Rectal smooth muscle tissue (tissue), 1 donor: ENCODE results near the gene FECH.

Experiments
- H3K27ac ChIP-seq: one replicate; pipeline ENCODE4 v1.7.0; 2013; ENCODE audit warnings: low read depth, low read length, inconsistent platforms
- H3K27me3 ChIP-seq: one replicate; pipeline ENCODE4 v1.7.0; 2013; ENCODE audit warnings: low read length; ENCODE audit not compliant: control insufficient read depth, insufficient read depth
- H3K36me3 ChIP-seq: one replicate; pipeline ENCODE4 v1.7.0; 2013; ENCODE audit warnings: low read length; ENCODE audit not compliant: control insufficient read depth, insufficient read depth
- H3K4me1 ChIP-seq: one replicate; pipeline ENCODE4 v1.7.0; 2013; ENCODE audit warnings: low read length; ENCODE audit not compliant: control insufficient read depth, insufficient read depth
- H3K4me3 ChIP-seq: one replicate; pipeline ENCODE4 v1.7.0; 2013; ENCODE audit warnings: low read length
- H3K9ac ChIP-seq: one replicate; pipeline ENCODE4 v1.7.0; 2013; ENCODE audit warnings: low read length

Gene FECH

GRCh38 chr18:57518533-57518932 lies 68.0 kb downstream of the FECH start:
- Histone ChIP-seq H3K27ac (no peak overlapping the region), H3K36me3 (no peaks in the 10 kb centered on the region), H3K4me1 (no peaks in the 10 kb centered on the region), H3K4me3 (no peak overlapping the region), H3K9ac (no peak overlapping the region), H3K27me3 (no peaks in the 10 kb centered on the region)

DNA sequence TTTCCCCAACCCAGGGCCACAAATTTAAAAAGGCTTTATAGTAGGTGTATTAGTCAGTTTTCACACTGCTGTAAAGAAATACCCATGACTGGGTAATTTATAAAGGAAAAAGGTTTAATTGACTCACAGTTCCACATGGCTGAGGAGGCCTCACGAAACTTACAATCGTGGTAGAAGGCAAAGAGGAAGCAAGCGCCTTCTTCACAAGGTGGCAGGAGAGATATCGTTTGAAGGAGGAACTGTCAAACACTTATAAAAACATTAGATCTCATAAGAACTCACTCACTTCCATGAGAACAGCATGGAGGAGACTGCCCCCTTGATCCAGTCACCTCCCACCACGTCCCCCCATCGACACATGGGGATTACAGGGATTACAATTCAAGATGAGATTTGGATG lies 70.4 kb downstream of the FECH start:
- Histone ChIP-seq H3K9ac (no peak overlapping the region), H3K36me3 (no peaks in the 10 kb centered on the region), H3K4me1 (no peaks in the 10 kb centered on the region), H3K27ac (no peak overlapping the region), H3K4me3 (no peak overlapping the region), H3K27me3 (no peaks in the 10 kb centered on the region)

DNA sequence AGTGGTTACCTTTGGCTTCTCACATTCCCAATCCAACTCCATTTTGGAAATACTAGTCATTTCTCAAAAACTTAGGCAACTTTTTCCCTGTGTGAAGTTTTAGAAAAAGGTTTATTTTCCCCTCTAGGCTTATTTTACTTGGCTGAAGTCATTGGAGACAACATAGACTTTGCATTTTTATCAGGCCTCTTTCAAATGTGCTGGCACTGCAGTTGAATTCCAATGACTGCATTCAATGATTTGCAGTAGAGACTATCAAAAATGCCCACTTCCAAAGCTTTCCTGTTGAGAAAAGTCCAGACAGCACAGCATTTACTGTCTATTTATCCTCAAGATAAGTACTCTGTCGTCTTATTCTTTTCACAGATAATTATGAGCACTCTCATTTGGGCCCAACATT lies 81.3 kb downstream of the FECH start:
- H3K9ac ChIP-seq = no peak overlapping the region
- no peaks in the 10 kb centered on the region for H3K27me3 ChIP-seq
- H3K4me1 ChIP-seq = no peaks in the 10 kb centered on the region
- no peak overlapping the region for H3K4me3 ChIP-seq
- H3K27ac ChIP-seq = no peak overlapping the region
- no peaks in the 10 kb centered on the region for H3K36me3 ChIP-seq

DNA sequence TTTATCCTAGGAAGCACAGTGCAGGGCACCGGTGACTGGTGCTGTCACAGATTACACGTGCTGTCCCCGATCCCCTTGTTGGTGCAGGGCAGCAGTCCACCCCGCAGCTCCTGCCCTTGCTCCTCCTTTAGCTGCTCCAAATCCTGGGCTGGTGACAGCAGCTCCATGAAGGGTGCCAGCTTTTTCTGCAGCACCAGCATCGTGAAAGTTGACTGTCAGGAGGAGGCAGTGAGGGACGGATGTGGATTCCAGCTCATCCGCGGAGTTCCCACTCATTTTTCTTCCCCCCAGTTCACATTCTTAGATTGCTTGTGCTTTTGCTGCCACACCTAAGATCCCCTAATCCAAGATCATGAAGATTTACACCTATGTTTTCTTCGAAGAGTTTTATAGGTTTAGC lies 83.9 kb downstream of the FECH start:
- no peak overlapping the region for H3K27ac ChIP-seq
- H3K9ac ChIP-seq = no peak overlapping the region
- no peaks in the 10 kb centered on the region for H3K4me1 ChIP-seq
- H3K4me3 ChIP-seq = no peak overlapping the region
- H3K36me3 ChIP-seq = no peaks in the 10 kb centered on the region
- H3K27me3 ChIP-seq = no peaks in the 10 kb centered on the region

GRCh38 chr18:57498682-57499256 lies 87.7 kb downstream of the FECH start:
- no peak overlapping the region for H3K27ac ChIP-seq
- no peaks in the 10 kb centered on the region for H3K36me3 ChIP-seq
- H3K27me3 ChIP-seq = no peaks in the 10 kb centered on the region
- H3K4me3 ChIP-seq = no peak overlapping the region
- H3K4me1 ChIP-seq = no peaks in the 10 kb centered on the region
- no peak overlapping the region for H3K9ac ChIP-seq
